Thymus (tissue), 11 donors: ENCODE results near the gene DPEP1. TPM values are rescaled to one million over a fixed set of nuclear protein-coding genes. Genes with fewer than 3 reads are reported as not detected.
A peak's percentile ranks its signal among the peaks of the same experiment; 100 is the strongest.

ENCODE experiments used
- DNase-seq, 9 donors: peaks; one replicate each; pipeline ENCODE4 v3.0.0-alpha.2; 2013; ENCODE audit warnings: low spot score in 9 of 9, low read depth in 6 of 9, missing footprints in 1 of 9
- H3K27ac ChIP-seq, 2 donors: one replicate each; pipeline ENCODE4 v1.5.1; 2013; ENCODE audit warnings: control low read depth in 1 of 2, low read depth in 1 of 2, low read length in 1 of 2, mild to moderate bottlenecking in 1 of 2, moderate library complexity in 1 of 2
- H3K27me3 ChIP-seq, 2 donors: one replicate each; pipeline ENCODE4 v1.5.1; 2013; ENCODE audit warnings: low read length in 1 of 2; ENCODE audit not compliant: control insufficient read depth in 2 of 2, insufficient read depth in 1 of 2
- H3K36me3 ChIP-seq, 2 donors: one replicate each; pipeline ENCODE4 v1.5.1; 2013; ENCODE audit warnings: low read length in 1 of 2, mild to moderate bottlenecking in 1 of 2, moderate library complexity in 1 of 2; ENCODE audit not compliant: control insufficient read depth in 2 of 2, insufficient read depth in 2 of 2
- H3K4me1 ChIP-seq, 2 donors: one replicate each; pipeline ENCODE4 v1.5.1; 2013; ENCODE audit warnings: low read length in 2 of 2; ENCODE audit not compliant: control insufficient read depth in 2 of 2, insufficient read depth in 2 of 2
- H3K4me3 ChIP-seq, 2 donors: one replicate each; pipeline ENCODE4 v1.5.1; 2013; ENCODE audit warnings: low read length in 2 of 2, control low read depth in 1 of 2, mild to moderate bottlenecking in 1 of 2
- H3K9me3 ChIP-seq, 2 donors: one replicate each; pipeline ENCODE4 v1.5.1; 2013; ENCODE audit warnings: low read length in 1 of 2, mild to moderate bottlenecking in 1 of 2; ENCODE audit not compliant: control insufficient read depth in 2 of 2, insufficient read depth in 1 of 2
- WGBS: extraction: QIAGEN DNeasy Blood & Tissue Kit; methylation state at CpG from one replicate; pipeline ENCODE4 v1.1.7; 2013; 5-methylcytosine and 5-hydroxymethylcytosine counted together
- polyA plus RNA-seq: library from polyadenylated mRNA; stranded (reverse); fragments of 200-250 nt; gene quantifications from one replicate; pipeline ENCODE4 v1.2.3, GENCODE V29; 2013
- total RNA-seq: library from RNA; stranded (reverse); fragments of 120-200 nt; gene quantifications from one replicate; pipeline ENCODE4 v1.2.4, GENCODE V29; 2013
- donor health status: healthy.

DPEP1 gene
- total and polyA plus RNA-seq, 2 donors, result 1.7 to 2.9 TPM

- Histone ChIP-seq H3K4me1 (peaks cover 23 to 64% of the 10 kb centered on the region in 2 donors), H3K27ac (peak overlapping the region; percentile 60 to 77), H3K36me3 (no peaks in the 10 kb centered on the region), H3K27me3 (peaks cover 0 to 10% of the 10 kb centered on the region in 2 donors), H3K9me3 (no peaks in the 10 kb centered on the region), H3K4me3 (no peak overlapping the region)
- DNase-seq, result peak in 2 of 9 donors; percentile 36 to 69
- WGBS, result 6% methylated on average over 22 of the region's 22 CpGs
These were observed 11.0 kb upstream of the DPEP1 start for GRCh38 chr16:89602273-89602951.

GRCh38 chr16:89602952-89603590 lies 10.4 kb upstream of the DPEP1 start:
- H3K27ac ChIP-seq, result peak overlapping the region; percentile 60 to 77
- 83% methylated on average over 5 of the region's 5 CpGs for WGBS

GRCh38 chr16:89604764-89605163 lies 8.7 kb upstream of the DPEP1 start:
- Histone ChIP-seq H3K27me3 (peaks cover 0 to 10% of the 10 kb centered on the region in 2 donors), H3K4me3 (no peak overlapping the region), H3K4me1 (peaks cover 36 to 79% of the 10 kb centered on the region in 2 donors), H3K36me3 (no peaks in the 10 kb centered on the region), H3K9me3 (no peaks in the 10 kb centered on the region), H3K27ac (peak overlapping the region in 1 of 2 donors; percentile 99)
- no peak for DNase-seq
- WGBS, result 91% methylated on average over 16 of the region's 16 CpGs

More at GRCh38 chr16:89602952-89603590, 10.4 kb upstream of the DPEP1 start:
- H3K4me1 ChIP-seq, result peaks cover 28 to 70% of the 10 kb centered on the region in 2 donors
- peaks cover 0 to 10% of the 10 kb centered on the region in 2 donors for H3K27me3 ChIP-seq
- DNase-seq, result no peak
- H3K9me3 ChIP-seq, result no peaks in the 10 kb centered on the region
- H3K36me3 ChIP-seq, result no peaks in the 10 kb centered on the region
- no peak overlapping the region for H3K4me3 ChIP-seq

- Histone ChIP-seq H3K36me3 (no peaks in the 10 kb centered on the region), H3K27ac (peak overlapping the region in 1 of 2 donors; percentile 99), H3K9me3 (no peaks in the 10 kb centered on the region), H3K27me3 (peaks cover 0 to 10% of the 10 kb centered on the region in 2 donors), H3K4me1 (peaks cover 36 to 74% of the 10 kb centered on the region in 2 donors), H3K4me3 (no peak overlapping the region)
- no peak for DNase-seq
- 88% methylated on average over 34 of the region's 34 CpGs for WGBS
These were observed 8.1 kb upstream of the DPEP1 start for GRCh38 chr16:89605186-89605970.

- no peak overlapping the region for H3K4me3 ChIP-seq
- H3K27ac ChIP-seq, result peak overlapping the region in 1 of 2 donors; percentile 99
- no peak for DNase-seq
- H3K9me3 ChIP-seq, result no peaks in the 10 kb centered on the region
- H3K4me1 ChIP-seq, result peaks cover 36 to 71% of the 10 kb centered on the region in 2 donors
- no peaks in the 10 kb centered on the region for H3K36me3 ChIP-seq
- WGBS, result 58% methylated on average over 9 of the region's 9 CpGs
- H3K27me3 ChIP-seq, result peaks cover 0 to 10% of the 10 kb centered on the region in 2 donors
These were observed 7.4 kb upstream of the DPEP1 start for GRCh38 chr16:89606006-89606405.

GRCh38 chr16:89607453-89607852 lies 6.0 kb upstream of the DPEP1 start:
- peaks cover 29 to 67% of the 10 kb centered on the region in 2 donors for H3K4me1 ChIP-seq
- peak in 3 of 9 donors; percentile 60 to 78 (median 65) for DNase-seq
- H3K36me3 ChIP-seq, result no peaks in the 10 kb centered on the region
- WGBS, result 48% methylated on average over 9 of the region's 9 CpGs
- H3K9me3 ChIP-seq, result peaks cover 0 to 4% of the 10 kb centered on the region in 2 donors
- H3K27ac ChIP-seq, result peak overlapping the region; percentile 79 to 99
- peak overlapping the region; percentile 3 to 11 for H3K4me3 ChIP-seq
- H3K27me3 ChIP-seq, result peaks cover 0 to 4% of the 10 kb centered on the region in 2 donors

- H3K27me3 ChIP-seq, result no peaks in the 10 kb centered on the region
- peaks cover 0 to 5% of the 10 kb centered on the region in 2 donors for H3K9me3 ChIP-seq
- H3K27ac ChIP-seq, result peak overlapping the region; percentile 83 to 99
- H3K36me3 ChIP-seq, result no peaks in the 10 kb centered on the region
- DNase-seq, result no peak
- peaks cover 29 to 67% of the 10 kb centered on the region in 2 donors for H3K4me1 ChIP-seq
- H3K4me3 ChIP-seq, result peak overlapping the region; percentile 3 to 11
- 86% methylated on average over 32 of the region's 32 CpGs for WGBS
These were observed 5.3 kb upstream of the DPEP1 start for GRCh38 chr16:89607937-89608740.

- Histone ChIP-seq H3K27me3 (no peaks in the 10 kb centered on the region), H3K36me3 (no peaks in the 10 kb centered on the region), H3K27ac (no peak overlapping the region), H3K4me3 (no peak overlapping the region), H3K9me3 (peaks cover 0 to 8% of the 10 kb centered on the region in 2 donors), H3K4me1 (peaks cover 31 to 72% of the 10 kb centered on the region in 2 donors)
- WGBS, result 90% methylated on average over 1 of the region's 1 CpG
- DNase-seq, result no peak
These were observed 3.4 kb upstream of the DPEP1 start for GRCh38 chr16:89610108-89610453.
